Neuronal stem cell (in vitro differentiated cells): ENCODE results near the gene NUDT22.

Experiments
- DNase-seq: peaks from one replicate; pipeline ENCODE4 v3.0.0-alpha.2; 2013; ENCODE audit warnings: low spot score
- H2AFZ ChIP-seq: one replicate; pipeline ENCODE4 v1.6.1; 2013; ENCODE audit warnings: mild to moderate bottlenecking, low read length, inconsistent platforms
- H2AK5ac ChIP-seq: 2 replicates; pipeline ENCODE4 v1.6.1; 2013; ENCODE audit warnings: low read depth, mild to moderate bottlenecking, inconsistent platforms, low read length, moderate library complexity, mixed read lengths
- H2BK120ac ChIP-seq: 2 replicates; pipeline ENCODE4 v1.6.1; 2013; ENCODE audit warnings: low read depth, mild to moderate bottlenecking, inconsistent platforms, low read length, moderate library complexity, mixed read lengths
- H2BK12ac ChIP-seq: one replicate; pipeline ENCODE4 v1.6.1; 2013; ENCODE audit warnings: low read length, inconsistent platforms
- H2BK15ac ChIP-seq: 2 replicates; pipeline ENCODE4 v1.6.1; 2013; ENCODE audit warnings: mild to moderate bottlenecking, low read length, inconsistent platforms, mixed read lengths
- H2BK5ac ChIP-seq: one replicate; pipeline ENCODE4 v1.6.1; 2013; ENCODE audit warnings: inconsistent platforms, mild to moderate bottlenecking, low read length, moderate library complexity
- H3K14ac ChIP-seq: one replicate; pipeline ENCODE4 v1.6.1; 2013; ENCODE audit warnings: low read length, inconsistent platforms
- H3K18ac ChIP-seq: 2 replicates; pipeline ENCODE4 v1.6.1; 2013; ENCODE audit warnings: low read length, inconsistent platforms
- H3K23ac ChIP-seq: 2 replicates; pipeline ENCODE4 v1.6.1; 2013; ENCODE audit warnings: low read depth, mild to moderate bottlenecking, mixed read lengths, low read length, inconsistent platforms; ENCODE audit not compliant: poor library complexity
- H3K27ac ChIP-seq: replicated peaks from 3 replicates; pipeline ENCODE4 v1.5.1; 2013; ENCODE audit warnings: low read length, inconsistent platforms
- H3K27me3 ChIP-seq, 3 experiments: 2 replicates each; pipeline ENCODE4 v1.6.1; 2013; ENCODE audit warnings: low read length in 3 of 3, mild to moderate bottlenecking in 2 of 3, inconsistent platforms in 1 of 3, low read depth in 1 of 3, mixed read lengths in 1 of 3, moderate library complexity in 1 of 3; ENCODE audit not compliant: control insufficient read depth in 3 of 3, insufficient read depth in 3 of 3
- H3K36me3 ChIP-seq, 2 donors: replicated peaks in 1 of 2; 2 replicates each; pipeline ENCODE4 v1.6.1; 2013; ENCODE audit warnings: low read length in 2 of 2; ENCODE audit not compliant: control insufficient read depth in 2 of 2, insufficient read depth in 2 of 2
- H3K4ac ChIP-seq: 2 replicates; pipeline ENCODE4 v1.6.1; 2013; ENCODE audit warnings: inconsistent platforms, mild to moderate bottlenecking, low read length, moderate library complexity
- H3K4me1 ChIP-seq, 2 donors: 1 replicate in 1 of 2; 2 replicates in 1 of 2; pipeline ENCODE4 v1.6.1; 2013; ENCODE audit warnings: low read length in 2 of 2, low read depth in 1 of 2; ENCODE audit not compliant: control insufficient read depth in 2 of 2, insufficient read depth in 1 of 2
- H3K4me2 ChIP-seq: one replicate; pipeline ENCODE4 v1.6.1; 2013; ENCODE audit warnings: mild to moderate bottlenecking, low read length, inconsistent platforms; ENCODE audit not compliant: insufficient read depth, poor library complexity, severe bottlenecking
- H3K4me3 ChIP-seq, 2 donors: 2 replicates each; pipeline ENCODE4 v1.5.1; 2013; ENCODE audit warnings: low read length in 2 of 2, mild to moderate bottlenecking in 2 of 2, inconsistent platforms in 1 of 2, moderate library complexity in 1 of 2
- H3K79me1 ChIP-seq: one replicate; pipeline ENCODE4 v1.6.1; 2013; ENCODE audit warnings: low read depth, mild to moderate bottlenecking, inconsistent platforms, low read length, moderate library complexity
- H3K9ac ChIP-seq: one replicate; pipeline ENCODE4 v1.6.1; 2013; ENCODE audit warnings: mild to moderate bottlenecking, low read depth, low read length, inconsistent platforms; ENCODE audit not compliant: poor library complexity
- H3K9me3 ChIP-seq, 2 donors: replicated peaks in 1 of 2; 2 replicates each; pipeline versions ENCODE3 to v1.6.1; 2013; ENCODE audit warnings: low read length in 2 of 2, mild to moderate bottlenecking in 2 of 2, inconsistent platforms in 1 of 2, low read depth in 1 of 2, mixed read lengths in 1 of 2, moderate library complexity in 1 of 2; ENCODE audit not compliant: control insufficient read depth in 2 of 2, insufficient read depth in 1 of 2
- H4K8ac ChIP-seq: one replicate; pipeline ENCODE4 v1.6.1; 2013; ENCODE audit warnings: low read depth, mild to moderate bottlenecking, inconsistent platforms, low read length, moderate library complexity
- H4K91ac ChIP-seq: one replicate; pipeline ENCODE4 v1.6.1; 2013; ENCODE audit warnings: low read length, low read depth, mild to moderate bottlenecking, inconsistent platforms; ENCODE audit not compliant: poor library complexity
- WGBS, 2 donors: extraction: QIAGEN DNeasy Blood & Tissue Kit; methylation state at CpG; one replicate each; pipeline ENCODE4 v1.1.7; 2013; ENCODE audit warnings: missing lambda C conversion rate in 2 of 2, mixed read lengths in 1 of 2; ENCODE audit not compliant: insufficient read length in 2 of 2, insufficient replicate concordance in 1 of 2; ENCODE audit errors: extremely low coverage in 2 of 2; 5-methylcytosine and 5-hydroxymethylcytosine counted together

Gene NUDT22

DNA sequence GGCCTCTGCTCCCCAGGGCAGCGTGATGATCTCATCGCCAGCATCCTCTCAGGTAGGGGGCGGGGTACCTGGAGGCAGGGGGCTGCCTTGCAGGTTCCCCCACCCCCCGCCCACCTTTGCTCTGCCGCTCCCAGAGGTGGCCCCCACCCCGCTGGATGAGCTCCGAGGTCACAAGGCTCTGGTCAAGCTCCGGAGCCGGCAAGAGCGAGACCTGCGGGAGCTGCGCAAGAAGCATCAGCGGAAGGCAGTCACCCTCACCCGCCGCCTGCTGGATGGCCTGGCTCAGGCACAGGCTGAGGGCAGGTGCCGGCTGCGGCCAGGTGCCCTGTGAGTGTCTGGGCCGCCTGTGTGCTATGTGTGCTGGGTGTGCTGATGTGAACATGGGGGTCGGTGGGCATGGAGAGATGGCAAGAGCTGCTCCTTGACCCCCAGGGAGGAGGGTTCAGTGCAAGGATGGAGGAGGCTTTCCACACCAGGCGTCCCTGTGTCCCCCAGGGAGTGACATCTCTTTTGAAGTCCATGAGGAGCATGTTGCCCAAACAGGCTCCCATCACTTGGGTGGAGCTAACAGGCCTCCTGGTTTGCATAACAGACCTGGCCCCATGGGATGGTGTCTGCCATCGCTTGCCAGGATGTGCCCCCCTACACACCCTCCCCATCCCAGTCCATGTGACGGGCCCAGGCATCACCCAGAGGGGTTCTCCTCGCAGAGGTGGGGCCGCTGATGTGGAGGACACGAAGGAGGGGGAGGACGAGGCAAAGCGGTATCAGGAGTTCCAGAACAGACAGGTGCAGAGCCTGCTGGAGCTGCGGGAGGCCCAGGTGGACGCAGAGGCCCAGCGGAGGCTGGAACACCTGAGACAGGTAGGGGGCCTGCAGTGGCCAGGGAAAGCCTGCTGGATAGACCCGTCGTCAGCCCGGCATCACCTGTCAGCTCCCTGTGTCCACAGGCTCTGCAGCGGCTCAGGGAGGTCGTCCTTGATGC, 39.4 kb downstream of the NUDT22 start:
- no peak overlapping the region for H2BK120ac ChIP-seq
- H2BK12ac ChIP-seq: peak overlapping the region; percentile 10
- H3K27me3 ChIP-seq: no peaks in the 10 kb centered on the region
- peaks cover 27 to 56% of the 10 kb centered on the region in 2 donors for H3K36me3 ChIP-seq
- peak overlapping the region; percentile 55 for H3K23ac ChIP-seq
- H2BK5ac ChIP-seq: peak overlapping the region; percentile 48
- H2AFZ ChIP-seq: no peak overlapping the region
- peak overlapping the region; percentile 60 for H3K9ac ChIP-seq
- H2BK15ac ChIP-seq: no peak overlapping the region
- no CpG with 5 or more reads among the region's 35 CpGs for WGBS, 2 donors
- H4K8ac ChIP-seq: peak overlapping the region; percentile 82
- H4K91ac ChIP-seq: no peak overlapping the region
- H3K14ac ChIP-seq: no peak overlapping the region
- H3K4me2 ChIP-seq: no peak overlapping the region
- no peak overlapping the region for H3K18ac ChIP-seq
- H3K4me3 ChIP-seq: no peak overlapping the region
- no peak overlapping the region for H2AK5ac ChIP-seq
- H3K4ac ChIP-seq: no peak overlapping the region
- H3K27ac ChIP-seq: no peak overlapping the region
- H3K9me3 ChIP-seq: no peaks in the 10 kb centered on the region
- peaks cover 5% of the 10 kb centered on the region for H3K79me1 ChIP-seq
- H3K4me1 ChIP-seq: peaks cover 7 to 11% of the 10 kb centered on the region in 2 donors
- DNase-seq: no peak

DNA sequence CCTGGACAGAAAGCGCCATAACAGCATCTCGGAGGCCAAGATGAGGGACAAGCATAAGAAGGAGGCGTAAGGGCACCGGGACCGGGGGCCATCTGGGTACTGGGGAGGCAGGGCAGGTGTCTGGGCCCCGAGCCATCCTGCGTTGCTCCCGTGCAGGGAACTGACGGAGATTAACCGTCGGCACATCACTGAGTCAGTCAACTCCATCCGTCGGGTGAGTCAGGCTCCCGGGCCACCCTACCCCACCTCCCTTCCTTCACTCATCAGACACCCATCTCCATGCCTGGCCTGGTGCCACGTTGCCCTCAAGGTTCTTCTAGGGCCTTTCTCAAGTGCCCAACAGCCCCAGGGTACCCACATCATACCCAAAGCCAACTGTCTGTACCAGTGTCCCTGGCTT, 40.3 kb downstream of the NUDT22 start:
- no peaks in the 10 kb centered on the region for H3K27me3 ChIP-seq
- no peak for DNase-seq
- H3K9ac ChIP-seq: no peak overlapping the region
- H3K4me2 ChIP-seq: no peak overlapping the region
- no peak overlapping the region for H2BK5ac ChIP-seq
- no peak overlapping the region for H3K14ac ChIP-seq
- peaks cover 25 to 52% of the 10 kb centered on the region in 2 donors for H3K36me3 ChIP-seq
- H3K4me1 ChIP-seq: peaks cover 7 to 11% of the 10 kb centered on the region in 2 donors
- no peak overlapping the region for H2AK5ac ChIP-seq
- no peaks in the 10 kb centered on the region for H3K9me3 ChIP-seq
- H2AFZ ChIP-seq: no peak overlapping the region
- no peak overlapping the region for H2BK12ac ChIP-seq
- H3K27ac ChIP-seq: no peak overlapping the region
- no peak overlapping the region for H2BK15ac ChIP-seq
- no peak overlapping the region for H3K18ac ChIP-seq
- peaks cover 3% of the 10 kb centered on the region for H3K79me1 ChIP-seq
- no peak overlapping the region for H3K4me3 ChIP-seq
- no CpG with 5 or more reads among the region's 15 CpGs for WGBS, 2 donors
- H3K23ac ChIP-seq: no peak overlapping the region
- no peak overlapping the region for H4K8ac ChIP-seq
- H2BK120ac ChIP-seq: no peak overlapping the region
- no peak overlapping the region for H4K91ac ChIP-seq
- no peak overlapping the region for H3K4ac ChIP-seq

DNA sequence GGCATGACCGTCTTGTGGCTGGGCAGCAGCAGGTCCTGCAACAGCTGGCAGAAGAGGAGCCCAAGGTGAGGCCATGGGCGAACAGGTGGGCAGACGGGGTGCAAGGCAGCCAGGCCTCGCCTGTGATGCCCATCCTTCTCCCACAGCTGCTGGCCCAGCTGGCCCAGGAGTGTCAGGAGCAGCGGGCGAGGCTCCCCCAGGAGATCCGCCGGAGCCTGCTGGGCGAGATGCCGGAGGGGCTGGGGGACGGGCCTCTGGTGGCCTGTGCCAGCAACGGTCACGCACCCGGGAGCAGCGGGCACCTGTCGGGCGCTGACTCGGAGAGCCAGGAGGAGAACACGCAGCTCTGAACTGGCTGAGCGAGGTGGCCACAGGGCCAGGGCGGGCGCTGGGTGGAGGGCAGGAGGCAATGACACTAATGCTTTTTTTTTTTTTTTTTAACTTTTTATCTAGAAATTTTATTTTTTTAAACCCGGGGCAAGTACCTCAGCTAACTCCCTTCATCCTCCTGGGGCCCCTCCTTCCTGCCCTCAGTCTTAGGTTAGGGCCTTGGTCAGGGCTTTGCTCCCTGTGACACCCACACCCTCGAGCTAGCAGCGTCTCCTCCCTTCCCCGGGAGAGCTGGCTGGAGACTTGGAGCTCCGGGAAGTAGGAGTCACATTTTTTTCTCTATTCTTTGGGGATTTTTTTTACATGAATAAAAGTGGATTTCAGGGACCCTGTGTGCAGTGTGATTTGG, 41.3 kb downstream of the NUDT22 start:
- WGBS, 2 donors: no CpG with 5 or more reads among the region's 27 CpGs
- DNase-seq: no peak

More for the DNA sequence above, 41.3 kb downstream of the NUDT22 start:
- Histone ChIP-seq H2AK5ac (no peak overlapping the region), H3K4ac (no peak overlapping the region), H2BK15ac (no peak overlapping the region), H2BK120ac (no peak overlapping the region), H3K14ac (no peak overlapping the region), H3K79me1 (peaks cover 3% of the 10 kb centered on the region), H3K9me3 (no peaks in the 10 kb centered on the region), H3K18ac (no peak overlapping the region), H3K4me3 (no peak overlapping the region), H3K27me3 (no peaks in the 10 kb centered on the region), H2BK5ac (no peak overlapping the region), H3K36me3 (peaks cover 23 to 43% of the 10 kb centered on the region in 2 donors), H3K9ac (no peak overlapping the region), H4K91ac (no peak overlapping the region), H3K4me2 (no peak overlapping the region), H3K27ac (no peak overlapping the region), H2BK12ac (no peak overlapping the region), H4K8ac (no peak overlapping the region), H3K23ac (peak overlapping the region; percentile 17), H2AFZ (no peak overlapping the region), H3K4me1 (peaks cover 13 to 16% of the 10 kb centered on the region in 2 donors)
